ENCODE data around the gene HORMAD1. TPM values are rescaled to one million over a fixed set of nuclear protein-coding genes. Genes with fewer than 3 reads are reported as not detected.
"Not testable (repeated sequence)": the region's sequence is repeated elsewhere in the genome, so short reads cannot be mapped to it uniquely, and the experiment has no call there.

HORMAD1 gene
- not detected for polyA plus RNA-seq (2013, experiment 1 of 2)
- polyA plus RNA-seq (2013, experiment 2 of 2), result not detected

GRCh38 chr1:150720703-150721102 is at the start of gene HORMAD1:
HORMAD1 (minus strand) TSS chr1:150720895; CDS start chr1:150719505, 1,390 bp downstream.
- Histone ChIP-seq H4K8ac (ENCODE audit: low read depth, low read length) (no peak within 1 kb of the TSS), H3K4me2 (ENCODE audit: low read length) (no peak within 1 kb of the TSS), H3K9ac (ENCODE audit: low read length) (no peak within 1 kb of the TSS), H3K79me1 (ENCODE audit: low read length) (no peaks in the 10 kb centered on the region), H2BK15ac (replicated peaks; ENCODE audit: low read depth) (no peak within 1 kb of the TSS), H3K23ac (ENCODE audit: low read length) (no peak within 1 kb of the TSS), H3K79me2 (ENCODE audit: control insufficient read depth, insufficient read depth, low read length) (no peaks in the 10 kb centered on the region), H4K5ac (ENCODE audit: low read length) (no peak within 1 kb of the TSS), H3K4ac (ENCODE audit: low read depth, low read length) (no peak within 1 kb of the TSS), H3K27ac (ENCODE audit: low read depth, low read length) (no peak within 1 kb of the TSS), H3K18ac (ENCODE audit: low read length) (no peak within 1 kb of the TSS), H3K36me3 (ENCODE audit: control insufficient read depth, insufficient read depth, low read length) (no peaks in the 10 kb centered on the region), H2AK5ac (ENCODE audit: low read length) (no peak within 1 kb of the TSS), H3K56ac (ENCODE audit: low read length) (no peak within 1 kb of the TSS), H2BK5ac (ENCODE audit: low read length) (no peak within 1 kb of the TSS), H3K27me3 (ENCODE audit: insufficient read depth, low read length, poor library complexity) (no peaks in the 10 kb centered on the region), H3K4me1 (ENCODE audit: control insufficient read depth, low read depth, low read length) (no peaks in the 10 kb centered on the region), H2BK120ac (ENCODE audit: low read depth, low read length) (no peak within 1 kb of the TSS), H3K4me3 (ENCODE audit: low read length) (no peak within 1 kb of the TSS)
- DNase-seq, result no peak
- no CpG with 5 or more reads among the region's 24 CpGs for WGBS (ENCODE audit: extremely low coverage, insufficient coverage, low lambda C conversion rate)

GRCh38 chr1:150767704-150768103 is 47.0 kb upstream of the HORMAD1 start:
- no CpG with 5 or more reads among the region's 1 CpG for WGBS (ENCODE audit: extremely low coverage, insufficient coverage, low lambda C conversion rate)

GRCh38 chr1:150765977-150766301 is 45.2 kb upstream of the HORMAD1 start:
- WGBS (ENCODE audit: extremely low coverage, insufficient coverage, low lambda C conversion rate), result no CpG with 5 or more reads among the region's 1 CpG
- not testable (repeated sequence) for H3K4ac ChIP-seq (ENCODE audit: low read depth, low read length)

More at GRCh38 chr1:150767704-150768103, 47.0 kb upstream of the HORMAD1 start:
- H2BK15ac ChIP-seq (replicated peaks; ENCODE audit: low read depth); H4K8ac ChIP-seq (ENCODE audit: low read depth, low read length); H2AK5ac ChIP-seq (ENCODE audit: low read length); H4K5ac ChIP-seq (ENCODE audit: low read length); H3K4me2 ChIP-seq (ENCODE audit: low read length); DNase-seq; H3K9ac ChIP-seq (ENCODE audit: low read length); H2BK5ac ChIP-seq (ENCODE audit: low read length); H3K36me3 ChIP-seq (ENCODE audit: control insufficient read depth, insufficient read depth, low read length); H3K4me1 ChIP-seq (ENCODE audit: control insufficient read depth, low read depth, low read length); H3K27me3 ChIP-seq (ENCODE audit: insufficient read depth, low read length, poor library complexity); H3K79me1 ChIP-seq (ENCODE audit: low read length); H3K4ac ChIP-seq (ENCODE audit: low read depth, low read length); H3K56ac ChIP-seq (ENCODE audit: low read length); H2BK120ac ChIP-seq (ENCODE audit: low read depth, low read length); H3K23ac ChIP-seq (ENCODE audit: low read length); H3K27ac ChIP-seq (ENCODE audit: low read depth, low read length); H3K4me3 ChIP-seq (ENCODE audit: low read length); H3K79me2 ChIP-seq (ENCODE audit: control insufficient read depth, insufficient read depth, low read length); H3K18ac ChIP-seq (ENCODE audit: low read length): not testable (repeated sequence)

GRCh38 chr1:150765296-150765976 is 44.7 kb upstream of the HORMAD1 start, which contains the start of gene CTSS:
CTSS (minus strand) TSS chr1:150765778; CDS start chr1:150764763, 1,015 bp downstream.
- H4K8ac ChIP-seq (ENCODE audit: low read depth, low read length), result no peak within 1 kb of the TSS
- no peak for DNase-seq

More at GRCh38 chr1:150765977-150766301, 45.2 kb upstream of the HORMAD1 start:
- H2BK5ac ChIP-seq (ENCODE audit: low read length); H3K56ac ChIP-seq (ENCODE audit: low read length); H2AK5ac ChIP-seq (ENCODE audit: low read length); H3K79me2 ChIP-seq (ENCODE audit: control insufficient read depth, insufficient read depth, low read length); H3K4me1 ChIP-seq (ENCODE audit: control insufficient read depth, low read depth, low read length); H3K27ac ChIP-seq (ENCODE audit: low read depth, low read length); H3K4me2 ChIP-seq (ENCODE audit: low read length); H3K36me3 ChIP-seq (ENCODE audit: control insufficient read depth, insufficient read depth, low read length); H3K18ac ChIP-seq (ENCODE audit: low read length); H3K23ac ChIP-seq (ENCODE audit: low read length); H2BK120ac ChIP-seq (ENCODE audit: low read depth, low read length); DNase-seq; H3K27me3 ChIP-seq (ENCODE audit: insufficient read depth, low read length, poor library complexity); H2BK15ac ChIP-seq (replicated peaks; ENCODE audit: low read depth); H4K5ac ChIP-seq (ENCODE audit: low read length); H3K4me3 ChIP-seq (ENCODE audit: low read length); H4K8ac ChIP-seq (ENCODE audit: low read depth, low read length); H3K9ac ChIP-seq (ENCODE audit: low read length); H3K79me1 ChIP-seq (ENCODE audit: low read length): not testable (repeated sequence)

GRCh38 chr1:150764617-150765101 is 44.0 kb upstream of the HORMAD1 start:
- Histone ChIP-seq H3K79me2 (ENCODE audit: control insufficient read depth, insufficient read depth, low read length) (no peaks in the 10 kb centered on the region), H3K4ac (ENCODE audit: low read depth, low read length) (no peak overlapping the region), H4K8ac (ENCODE audit: low read depth, low read length) (no peak overlapping the region), H2BK120ac (ENCODE audit: low read depth, low read length) (no peak overlapping the region), H3K56ac (ENCODE audit: low read length) (no peak overlapping the region), H3K4me1 (ENCODE audit: control insufficient read depth, low read depth, low read length) (no peaks in the 10 kb centered on the region), H3K4me3 (ENCODE audit: low read length) (no peak overlapping the region), H2AK5ac (ENCODE audit: low read length) (no peak overlapping the region), H3K79me1 (ENCODE audit: low read length) (no peaks in the 10 kb centered on the region), H3K9ac (ENCODE audit: low read length) (no peak overlapping the region), H2BK5ac (ENCODE audit: low read length) (no peak overlapping the region), H3K4me2 (ENCODE audit: low read length) (no peak overlapping the region), H3K27me3 (ENCODE audit: insufficient read depth, low read length, poor library complexity) (no peaks in the 10 kb centered on the region), H3K36me3 (ENCODE audit: control insufficient read depth, insufficient read depth, low read length) (no peaks in the 10 kb centered on the region), H4K5ac (ENCODE audit: low read length) (no peak overlapping the region), H3K18ac (ENCODE audit: low read length) (no peak overlapping the region), H3K23ac (ENCODE audit: low read length) (no peak overlapping the region), H2BK15ac (replicated peaks; ENCODE audit: low read depth) (no peak overlapping the region), H3K27ac (ENCODE audit: low read depth, low read length) (no peak overlapping the region)
- DNase-seq, result no peak
- WGBS (ENCODE audit: extremely low coverage, insufficient coverage, low lambda C conversion rate), result no CpG with 5 or more reads among the region's 2 CpGs

More at GRCh38 chr1:150765296-150765976, 44.7 kb upstream of the HORMAD1 start, which contains the start of gene CTSS:
- Histone ChIP-seq H2BK5ac (ENCODE audit: low read length) (no peak within 1 kb of the TSS), H3K23ac (ENCODE audit: low read length) (no peak within 1 kb of the TSS), H2BK120ac (ENCODE audit: low read depth, low read length) (no peak within 1 kb of the TSS), H3K4me2 (ENCODE audit: low read length) (no peak within 1 kb of the TSS), H3K18ac (ENCODE audit: low read length) (no peak within 1 kb of the TSS), H3K56ac (ENCODE audit: low read length) (no peak within 1 kb of the TSS), H2BK15ac (replicated peaks; ENCODE audit: low read depth) (no peak within 1 kb of the TSS), H3K36me3 (ENCODE audit: control insufficient read depth, insufficient read depth, low read length) (no peaks in the 10 kb centered on the region), H3K27ac (ENCODE audit: low read depth, low read length) (no peak within 1 kb of the TSS), H3K4me3 (ENCODE audit: low read length) (no peak within 1 kb of the TSS), H3K4ac (ENCODE audit: low read depth, low read length) (no peak within 1 kb of the TSS), H3K4me1 (ENCODE audit: control insufficient read depth, low read depth, low read length) (no peaks in the 10 kb centered on the region), H4K5ac (ENCODE audit: low read length) (no peak within 1 kb of the TSS), H3K79me1 (ENCODE audit: low read length) (no peaks in the 10 kb centered on the region), H3K27me3 (ENCODE audit: insufficient read depth, low read length, poor library complexity) (no peaks in the 10 kb centered on the region), H2AK5ac (ENCODE audit: low read length) (no peak within 1 kb of the TSS), H3K9ac (ENCODE audit: low read length) (no peak within 1 kb of the TSS), H3K79me2 (ENCODE audit: control insufficient read depth, insufficient read depth, low read length) (no peaks in the 10 kb centered on the region)
- WGBS (ENCODE audit: extremely low coverage, insufficient coverage, low lambda C conversion rate), result no CpG with 5 or more reads among the region's 4 CpGs

All from mesendoderm (in vitro differentiated cells).